Measurements from ENCODE around the gene MINPP1. TPM values are rescaled to one million over a fixed set of nuclear protein-coding genes. Genes with fewer than 3 reads are reported as not detected.
"Not testable (repeated sequence)": the region's sequence is repeated elsewhere in the genome, so short reads cannot be mapped to it uniquely, and the experiment has no call there.

Gene MINPP1
- total RNA-seq, 2 experiments from 2014 or later: 3.6 to 8.4 TPM

GRCh38 chr10:87490285-87490684, 14.4 kb upstream of the MINPP1 start:
- POLR2A ChIA-PET; H4K20me1 ChIP-seq (ENCODE audit: insufficient read depth, low read length); H2AFZ ChIP-seq (ENCODE audit: low read length); intact Hi-C loops (cut with micrococcal nuclease; ENCODE audit: unreplicated experiment); H3K79me2 ChIP-seq (ENCODE audit: insufficient read depth, low read depth, low read length); CTCF ChIA-PET (ENCODE audit: unreplicated experiment); H3K9me2 ChIP-seq (ENCODE audit: insufficient read depth, low read length); H3K4me3 ChIP-seq (ENCODE audit: low read depth, low read length, poor library complexity, severe bottlenecking); BruUV-seq (replicated peaks); DNase-seq (ENCODE audit: low spot score); H3K9me3 ChIP-seq (ENCODE audit: low read length); H3K4me1 ChIP-seq (ENCODE audit: insufficient read depth, low read length, poor library complexity, severe bottlenecking); H3K36me3 ChIP-seq (ENCODE audit: insufficient read depth, low read length); H3K27ac ChIP-seq (ENCODE audit: low read depth, low read length, poor library complexity, severe bottlenecking); H3K4me2 ChIP-seq (ENCODE audit: low read length): not testable (repeated sequence)

- H3K79me2 ChIP-seq (ENCODE audit: insufficient read depth, low read depth, low read length); H3K36me3 ChIP-seq (ENCODE audit: insufficient read depth, low read length); H3K27ac ChIP-seq (ENCODE audit: low read depth, low read length, poor library complexity, severe bottlenecking); H2AFZ ChIP-seq (ENCODE audit: low read length); H3K4me1 ChIP-seq (ENCODE audit: insufficient read depth, low read length, poor library complexity, severe bottlenecking); intact Hi-C loops (cut with micrococcal nuclease; ENCODE audit: unreplicated experiment); BruUV-seq (replicated peaks); H3K4me2 ChIP-seq (ENCODE audit: low read length); H4K20me1 ChIP-seq (ENCODE audit: insufficient read depth, low read length); H3K9me3 ChIP-seq (ENCODE audit: low read length); H3K9me2 ChIP-seq (ENCODE audit: insufficient read depth, low read length); CTCF ChIA-PET (ENCODE audit: unreplicated experiment); POLR2A ChIA-PET; DNase-seq (ENCODE audit: low spot score); H3K4me3 ChIP-seq (ENCODE audit: low read depth, low read length, poor library complexity, severe bottlenecking): not testable (repeated sequence)
Measured at GRCh38 chr10:87492450-87492849, 12.2 kb upstream of the MINPP1 start.

- H3K4me2 ChIP-seq (ENCODE audit: low read length); H3K9me2 ChIP-seq (ENCODE audit: insufficient read depth, low read length); H3K27ac ChIP-seq (ENCODE audit: low read depth, low read length, poor library complexity, severe bottlenecking); POLR2A ChIA-PET; DNase-seq (ENCODE audit: low spot score); H3K4me1 ChIP-seq (ENCODE audit: insufficient read depth, low read length, poor library complexity, severe bottlenecking); H2AFZ ChIP-seq (ENCODE audit: low read length); BruUV-seq (replicated peaks); H3K79me2 ChIP-seq (ENCODE audit: insufficient read depth, low read depth, low read length); H3K9me3 ChIP-seq (ENCODE audit: low read length); H3K36me3 ChIP-seq (ENCODE audit: insufficient read depth, low read length); intact Hi-C loops (cut with micrococcal nuclease; ENCODE audit: unreplicated experiment); CTCF ChIA-PET (ENCODE audit: unreplicated experiment); H4K20me1 ChIP-seq (ENCODE audit: insufficient read depth, low read length); H3K4me3 ChIP-seq (ENCODE audit: low read depth, low read length, poor library complexity, severe bottlenecking): not testable (repeated sequence)
Measured at GRCh38 chr10:87495446-87495845, 9.2 kb upstream of the MINPP1 start.

- POLR2A ChIA-PET; H2AFZ ChIP-seq (ENCODE audit: low read length); CTCF ChIA-PET (ENCODE audit: unreplicated experiment); H3K36me3 ChIP-seq (ENCODE audit: insufficient read depth, low read length); H3K9me2 ChIP-seq (ENCODE audit: insufficient read depth, low read length); H3K4me2 ChIP-seq (ENCODE audit: low read length); H3K4me1 ChIP-seq (ENCODE audit: insufficient read depth, low read length, poor library complexity, severe bottlenecking); H3K27ac ChIP-seq (ENCODE audit: low read depth, low read length, poor library complexity, severe bottlenecking); H3K9me3 ChIP-seq (ENCODE audit: low read length); H4K20me1 ChIP-seq (ENCODE audit: insufficient read depth, low read length); BruUV-seq (replicated peaks); H3K4me3 ChIP-seq (ENCODE audit: low read depth, low read length, poor library complexity, severe bottlenecking); H3K79me2 ChIP-seq (ENCODE audit: insufficient read depth, low read depth, low read length); DNase-seq (ENCODE audit: low spot score); intact Hi-C loops (cut with micrococcal nuclease; ENCODE audit: unreplicated experiment): not testable (repeated sequence)
Measured at GRCh38 chr10:87497386-87497785, 7.3 kb upstream of the MINPP1 start.

- H3K4me1 ChIP-seq (ENCODE audit: insufficient read depth, low read length, poor library complexity, severe bottlenecking); H3K9me2 ChIP-seq (ENCODE audit: insufficient read depth, low read length); H3K4me2 ChIP-seq (ENCODE audit: low read length); H3K36me3 ChIP-seq (ENCODE audit: insufficient read depth, low read length); H3K79me2 ChIP-seq (ENCODE audit: insufficient read depth, low read depth, low read length); CTCF ChIA-PET (ENCODE audit: unreplicated experiment); H3K4me3 ChIP-seq (ENCODE audit: low read depth, low read length, poor library complexity, severe bottlenecking); H4K20me1 ChIP-seq (ENCODE audit: insufficient read depth, low read length); DNase-seq (ENCODE audit: low spot score); H2AFZ ChIP-seq (ENCODE audit: low read length); POLR2A ChIA-PET; intact Hi-C loops (cut with micrococcal nuclease; ENCODE audit: unreplicated experiment); BruUV-seq (replicated peaks); H3K9me3 ChIP-seq (ENCODE audit: low read length); H3K27ac ChIP-seq (ENCODE audit: low read depth, low read length, poor library complexity, severe bottlenecking): not testable (repeated sequence)
Measured at GRCh38 chr10:87498106-87498789, 6.4 kb upstream of the MINPP1 start.

Data from OCI-LY7 (cell line).